HepG2 (cell line): ENCODE measurements around the gene APBB2. TPM values are rescaled to one million over a fixed set of nuclear protein-coding genes. Genes with fewer than 3 reads are reported as not detected.

Source experiments
- ATF1 ChIP-seq: IDR thresholded peaks from 2 replicates; pipeline ENCODE4 v1.6.1; 2016; ENCODE audit warnings: mild to moderate bottlenecking, control low read depth
- BCL6 ChIP-seq: IDR thresholded peaks from 2 replicates; pipeline ENCODE4 v1.6.1; 2016; ENCODE audit warnings: missing genetic modification reagents, missing compliant biosample characterization
- CHCHD3 ChIP-seq: sonication (generic); formaldehyde crosslinking; IDR thresholded peaks from 2 replicates; pipeline ENCODE4 v1.8.0; 2022; ENCODE audit warnings: mild to moderate bottlenecking, missing genetic modification reagents, moderate library complexity
- FOSL1 ChIP-seq: sonication (generic); formaldehyde crosslinking; IDR thresholded peaks from 2 replicates; pipeline ENCODE4 v1.9.0; 2021; ENCODE audit warnings: missing genetic modification reagents, borderline replicate concordance
- GATAD1 ChIP-seq: IDR thresholded peaks from 2 replicates; pipeline ENCODE4 v1.6.1; 2016; ENCODE audit warnings: missing genetic modification reagents, missing compliant biosample characterization
- HOXD1 ChIP-seq: sonication (generic); formaldehyde crosslinking; IDR thresholded peaks from 2 replicates; pipeline ENCODE4 v1.5.0; 2020; ENCODE audit warnings: missing genetic modification reagents
- ISL2 ChIP-seq: sonication (generic); formaldehyde crosslinking; IDR thresholded peaks from 2 replicates; pipeline ENCODE4 v1.5.0; 2020; ENCODE audit warnings: missing genetic modification reagents
- MTF1 ChIP-seq: sonication (generic); formaldehyde crosslinking; IDR thresholded peaks from 2 replicates; pipeline ENCODE4 v1.5.0; 2020; ENCODE audit warnings: missing genetic modification reagents
- MTF2 ChIP-seq: sonication (generic); formaldehyde crosslinking; IDR thresholded peaks from 2 replicates; pipeline ENCODE4 v1.5.0; 2020; ENCODE audit warnings: missing genetic modification reagents, borderline replicate concordance
- NBN ChIP-seq: fragments of 450-650 bp; conservative IDR thresholded peaks from 2 replicates; pipeline ENCODE4 v1.6.1; 2017
- PTBP1 ChIP-seq: fragments of 200-400 bp; formaldehyde crosslinking; IDR thresholded peaks from 2 replicates; pipeline ENCODE4 v1.6.1; 2018; ENCODE audit warnings: low read length, low read depth; ENCODE audit not compliant: poor library complexity, severe bottlenecking
- SP5 ChIP-seq: IDR thresholded peaks from 2 replicates; pipeline ENCODE4 v1.6.1; 2016; ENCODE audit warnings: low read depth, borderline replicate concordance
- TAF15 ChIP-seq: fragments of 200-400 bp; formaldehyde crosslinking; IDR thresholded peaks from one replicate; pipeline ENCODE4 v1.6.1; 2018; ENCODE audit warnings: mild to moderate bottlenecking, low read depth, low read length; ENCODE audit not compliant: poor library complexity, severe bottlenecking
- ZBTB38 ChIP-seq: sonication (generic); formaldehyde crosslinking; IDR thresholded peaks from 2 replicates; pipeline ENCODE4 v1.5.1; 2020; ENCODE audit warnings: mild to moderate bottlenecking, missing genetic modification reagents
- ZC3H4 ChIP-seq: sonication (generic); formaldehyde crosslinking; IDR thresholded peaks from 2 replicates; pipeline ENCODE4 v1.4.0; 2020; ENCODE audit warnings: missing genetic modification reagents, borderline replicate concordance
- ZHX1 ChIP-seq: sonication (generic); formaldehyde crosslinking; IDR thresholded peaks from 2 replicates; pipeline ENCODE4 v1.8.1; 2022; ENCODE audit warnings: low read depth, mild to moderate bottlenecking, missing genetic modification reagents
- ZMYM4 ChIP-seq: sonication (generic); formaldehyde crosslinking; IDR thresholded peaks from 2 replicates; pipeline ENCODE4 v1.8.1; 2023; ENCODE audit warnings: mild to moderate bottlenecking, missing genetic modification reagents
- ZNF12 ChIP-seq: sonication (generic); formaldehyde crosslinking; IDR thresholded peaks from 2 replicates; pipeline ENCODE4 v1.5.0; 2020; ENCODE audit warnings: missing genetic modification reagents
- ZNF30 ChIP-seq: sonication (generic); formaldehyde crosslinking; IDR thresholded peaks from 2 replicates; pipeline ENCODE4 v1.5.0; 2020; ENCODE audit warnings: mild to moderate bottlenecking, missing genetic modification reagents
- ZNF335 ChIP-seq: sonication (generic); formaldehyde crosslinking; IDR thresholded peaks from 2 replicates; pipeline ENCODE4 v1.4.0; 2020; ENCODE audit warnings: missing genetic modification reagents
- ZNF343 ChIP-seq: sonication (generic); formaldehyde crosslinking; IDR thresholded peaks from 2 replicates; pipeline ENCODE4 v1.4.0; 2020; ENCODE audit warnings: mild to moderate bottlenecking, missing genetic modification reagents
- ZNF772 ChIP-seq: sonication (generic); formaldehyde crosslinking; IDR thresholded peaks from 2 replicates; pipeline ENCODE4 v1.5.0; 2020; ENCODE audit warnings: mild to moderate bottlenecking, missing genetic modification reagents
- ZNF839 ChIP-seq: sonication (generic); formaldehyde crosslinking; IDR thresholded peaks from 2 replicates; pipeline ENCODE4 v1.4.0; 2020; ENCODE audit warnings: missing genetic modification reagents, mild to moderate bottlenecking, borderline replicate concordance
- polyA plus RNA-seq, 8 experiments: library from polyadenylated mRNA; depleted of rRNA in 3 of 8; stranded (reverse) in 7 of 8; unstranded in 1 of 8; fragments of >200 nt; fragmentation: Illumina TruSeq in 4 of 8; extraction: Trizol in 4 of 8; gene quantifications; 2 replicates each; pipeline versions ENCODE4 v1.2.1 to v1.2.3, GENCODE V29; 2011 to 2016; ENCODE audit warnings: low read depth in 4 of 8, missing spikeins in 1 of 8, mixed read lengths in 1 of 8; ENCODE audit not compliant: insufficient read depth in 1 of 8
- total RNA-seq, 5 experiments: library from RNA; depleted of rRNA; stranded (reverse); fragments of >200 nt; fragmentation: Illumina TruSeq; extraction: Trizol; gene quantifications; 2 replicates each; pipeline ENCODE4 v1.2.3, GENCODE V29; 2016; ENCODE audit warnings: low read depth in 1 of 5
- TF ChIP-seq, protein P1 (sequence below): sonication (generic); formaldehyde crosslinking; IDR thresholded peaks from 2 replicates; pipeline ENCODE4 v1.4.0; 2020; ENCODE audit warnings: mild to moderate bottlenecking, missing genetic modification reagents

APBB2 gene
- total and polyA plus RNA-seq, 2 of the 13 experiments (the other 11 are each of a cell fraction or from before 2014, with no cell fraction given) = 11.7 to 17.0 TPM

DNA sequence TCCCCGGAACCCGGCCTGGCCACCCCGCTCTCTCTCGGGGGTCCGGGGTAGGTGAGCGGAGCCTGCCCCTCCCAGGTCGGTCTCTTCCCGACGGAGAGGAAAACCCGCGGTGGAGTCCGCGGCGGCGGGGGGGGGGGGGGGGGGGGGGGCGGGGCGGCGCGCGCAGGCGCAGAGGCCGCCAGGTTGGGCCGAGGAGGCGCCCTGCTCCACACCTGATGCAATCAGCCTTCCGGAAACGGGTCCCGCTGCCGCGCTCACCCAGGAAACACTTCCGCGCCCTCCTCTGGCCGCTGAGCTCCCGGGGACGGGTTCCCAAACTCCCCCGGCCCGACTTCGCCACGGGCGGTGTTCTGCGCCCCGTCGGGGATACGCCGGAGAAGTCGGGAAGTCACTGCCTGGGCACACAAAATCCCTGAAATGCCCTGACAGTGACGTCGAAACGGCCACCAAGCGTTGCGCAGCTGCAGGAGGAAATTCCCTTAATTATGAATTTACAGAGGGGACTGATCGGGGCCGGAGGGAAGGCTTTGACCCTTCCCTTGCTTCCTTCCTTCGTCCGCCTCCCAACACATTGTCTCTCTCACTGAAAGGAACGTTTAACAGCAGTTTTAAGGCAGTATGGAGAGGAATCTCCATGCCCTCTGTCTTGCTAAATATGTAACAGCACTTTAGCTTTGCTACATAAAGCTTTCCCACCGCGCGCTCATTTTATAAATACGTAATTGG, 2.1 kb upstream of the APBB2 start (continued):
- TF ChIP-seq CHCHD3 (CRISPR knock-in tag) (no peak), ZHX1 (CRISPR knock-in tag) (no peak), ZNF30 (no peak), ZMYM4 (CRISPR knock-in tag) (peak; percentile 90), ISL2 (CRISPR knock-in tag) (peak; percentile 68; the same call in 1 of the 2 replicates), HOXD1 (CRISPR knock-in tag) (no peak; the same call in 1 of the 2 replicates), TAF15 (peak; percentile 60), ZBTB38 (CRISPR knock-in tag) (no peak), GATAD1 (CRISPR knock-in tag) (peak; percentile 84), NBN (no peak), ATF1 (CRISPR knock-in tag) (no peak), MTF1 (no peak), ZNF772 (CRISPR knock-in tag) (peak; percentile 52; the same call in 1 of the 2 replicates), PTBP1 (no peak), FOSL1 (CRISPR knock-in tag) (no peak), ZNF335 (CRISPR knock-in tag) (no peak; the same call in 1 of the 2 replicates), SP5 (CRISPR knock-in tag) (no peak), ZNF12 (no peak), MTF2 (peak; percentile 83; the same call in 1 of the 2 replicates), ZNF839 (peak; percentile 78; the same call in 1 of the 2 replicates), BCL6 (CRISPR knock-in tag) (no peak), ZC3H4 (0 out of 2 replicates have a peak, but pooled peaks have one; percentile 60), ZNF343 (CRISPR knock-in tag) (peak; percentile 89; the same call in 1 of the 2 replicates)
- TF ChIP-seq, protein P1, sequence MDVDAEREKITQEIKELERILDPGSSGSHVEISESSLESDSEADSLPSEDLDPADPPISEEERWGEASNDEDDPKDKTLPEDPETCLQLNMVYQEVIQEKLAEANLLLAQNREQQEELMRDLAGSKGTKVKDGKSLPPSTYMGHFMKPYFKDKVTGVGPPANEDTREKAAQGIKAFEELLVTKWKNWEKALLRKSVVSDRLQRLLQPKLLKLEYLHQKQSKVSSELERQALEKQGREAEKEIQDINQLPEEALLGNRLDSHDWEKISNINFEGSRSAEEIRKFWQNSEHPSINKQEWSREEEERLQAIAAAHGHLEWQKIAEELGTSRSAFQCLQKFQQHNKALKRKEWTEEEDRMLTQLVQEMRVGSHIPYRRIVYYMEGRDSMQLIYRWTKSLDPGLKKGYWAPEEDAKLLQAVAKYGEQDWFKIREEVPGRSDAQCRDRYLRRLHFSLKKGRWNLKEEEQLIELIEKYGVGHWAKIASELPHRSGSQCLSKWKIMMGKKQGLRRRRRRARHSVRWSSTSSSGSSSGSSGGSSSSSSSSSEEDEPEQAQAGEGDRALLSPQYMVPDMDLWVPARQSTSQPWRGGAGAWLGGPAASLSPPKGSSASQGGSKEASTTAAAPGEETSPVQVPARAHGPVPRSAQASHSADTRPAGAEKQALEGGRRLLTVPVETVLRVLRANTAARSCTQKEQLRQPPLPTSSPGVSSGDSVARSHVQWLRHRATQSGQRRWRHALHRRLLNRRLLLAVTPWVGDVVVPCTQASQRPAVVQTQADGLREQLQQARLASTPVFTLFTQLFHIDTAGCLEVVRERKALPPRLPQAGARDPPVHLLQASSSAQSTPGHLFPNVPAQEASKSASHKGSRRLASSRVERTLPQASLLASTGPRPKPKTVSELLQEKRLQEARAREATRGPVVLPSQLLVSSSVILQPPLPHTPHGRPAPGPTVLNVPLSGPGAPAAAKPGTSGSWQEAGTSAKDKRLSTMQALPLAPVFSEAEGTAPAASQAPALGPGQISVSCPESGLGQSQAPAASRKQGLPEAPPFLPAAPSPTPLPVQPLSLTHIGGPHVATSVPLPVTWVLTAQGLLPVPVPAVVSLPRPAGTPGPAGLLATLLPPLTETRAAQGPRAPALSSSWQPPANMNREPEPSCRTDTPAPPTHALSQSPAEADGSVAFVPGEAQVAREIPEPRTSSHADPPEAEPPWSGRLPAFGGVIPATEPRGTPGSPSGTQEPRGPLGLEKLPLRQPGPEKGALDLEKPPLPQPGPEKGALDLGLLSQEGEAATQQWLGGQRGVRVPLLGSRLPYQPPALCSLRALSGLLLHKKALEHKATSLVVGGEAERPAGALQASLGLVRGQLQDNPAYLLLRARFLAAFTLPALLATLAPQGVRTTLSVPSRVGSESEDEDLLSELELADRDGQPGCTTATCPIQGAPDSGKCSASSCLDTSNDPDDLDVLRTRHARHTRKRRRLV = peak; percentile 75
